HT1080 (cell line): ENCODE results near the gene TNFRSF6B. TPM values are rescaled to one million over a fixed set of nuclear protein-coding genes. Genes with fewer than 3 reads are reported as not detected.

Source experiments
- DNase-seq: peaks from one replicate; pipeline ENCODE4 v3.0.0-alpha.2; 2015; ENCODE audit warnings: low read depth
- small RNA-seq: library from RNA; depleted of rRNA; stranded (forward); fragments of <200 nt; gene quantifications from one replicate; pipeline ENCODE3, GENCODE V24; 2014
- total RNA-seq: library from RNA; depleted of rRNA; stranded (reverse); fragments of >200 nt; shearing (Covaris generic); gene quantifications from 2 replicates; pipeline ENCODE4 v1.2.3, GENCODE V29; 2014; rRNA removed

Gene TNFRSF6B
- total RNA-seq, 1 experiment from 2014 or later, result 5.9 TPM

GRCh38 chr20:63746751-63747315 lies 50.4 kb downstream of the TNFRSF6B start:
- no peak for DNase-seq

GRCh38 chr20:63747622-63748069 lies 51.2 kb downstream of the TNFRSF6B start:
- no peak for DNase-seq

Small RNA genes lying within 50 kb of the gene (small RNA-seq; reads per million reads assigned to genes)
- gene LIME1 (not detected), gene TNFRSF6B (not detected)

Other genes starting within 250 kb of the TNFRSF6B start
- under 0.01 and 0.23 TPM in 2 replicates for gene KCNQ2, start 224.0 kb upstream of the TNFRSF6B start, total RNA-seq
- gene EEF1A2, start 197.6 kb upstream of the TNFRSF6B start, total RNA-seq, result 203 and 276 TPM in 2 replicates
- 35.3 and 143 TPM in 2 replicates for gene PPDPF, start 175.9 kb upstream of the TNFRSF6B start, total RNA-seq
- not detected in 2 replicates for gene PTK6, start 159.3 kb upstream of the TNFRSF6B start, total RNA-seq
- gene SRMS, start 148.9 kb upstream of the TNFRSF6B start, total RNA-seq, result not detected in 2 replicates
- not detected in 2 replicates for gene FNDC11, start 142.5 kb upstream of the TNFRSF6B start, total RNA-seq
- gene HELZ2, start 122.4 kb upstream of the TNFRSF6B start, total RNA-seq, result 10.8 and 11.7 TPM in 2 replicates
- gene GMEB2, start 69.6 kb upstream of the TNFRSF6B start, total RNA-seq, result 18.3 and 22.0 TPM in 2 replicates
- gene STMN3, start 43.2 kb upstream of the TNFRSF6B start, total RNA-seq, result 30.9 and 33.2 TPM in 2 replicates
- 13.1 and 19.3 TPM in 2 replicates for gene RTEL1, start 38.3 kb upstream of the TNFRSF6B start, total RNA-seq
- gene ARFRP1, start 11.3 kb downstream of the TNFRSF6B start, total RNA-seq, result 44.6 and 46.2 TPM in 2 replicates
- 29.1 and 29.6 TPM in 2 replicates for gene ZGPAT, start 11.4 kb downstream of the TNFRSF6B start, total RNA-seq
- 5.8 and 10.3 TPM in 2 replicates for gene LIME1, start 40.0 kb downstream of the TNFRSF6B start, total RNA-seq
- gene SLC2A4RG, start 43.1 kb downstream of the TNFRSF6B start, total RNA-seq, result 39.8 and 49.2 TPM in 2 replicates
- 0.19 and 0.20 TPM in 2 replicates for gene ZBTB46, start 134.6 kb downstream of the TNFRSF6B start, total RNA-seq
- not detected in 2 replicates for gene ABHD16B, start 164.8 kb downstream of the TNFRSF6B start, total RNA-seq
- 119 and 120 TPM in 2 replicates for gene TPD52L2, start 168.6 kb downstream of the TNFRSF6B start, total RNA-seq
- 51.4 and 60.0 TPM in 2 replicates for gene DNAJC5, start 198.5 kb downstream of the TNFRSF6B start, total RNA-seq